Measurements from ENCODE around the gene MRPS34.

The MRPS34 gene

GRCh38 chr16:1731603-1732002, 41.3 kb downstream of the MRPS34 start:
- DNase-seq (ENCODE audit: low read depth in 1 of 2, low spot score in 1 of 2): no peak

GRCh38 chr16:1731073-1731472, 41.9 kb downstream of the MRPS34 start:
- no peak for DNase-seq (ENCODE audit: low read depth in 1 of 2, low spot score in 1 of 2)

GRCh38 chr16:1729445-1729844, 43.5 kb downstream of the MRPS34 start:
- DNase-seq (ENCODE audit: low read depth in 1 of 2, low spot score in 1 of 2): no peak

- DNase-seq (ENCODE audit: low read depth in 1 of 2, low spot score in 1 of 2): no peak
Observed at GRCh38 chr16:1729026-1729425, 43.9 kb downstream of the MRPS34 start.

GRCh38 chr16:1727651-1728624, 45.0 kb downstream of the MRPS34 start:
- DNase-seq (ENCODE audit: low read depth in 1 of 2, low spot score in 1 of 2): no peak

- no peak for DNase-seq (ENCODE audit: low read depth in 1 of 2, low spot score in 1 of 2)
Observed at GRCh38 chr16:1726661-1727502, 46.1 kb downstream of the MRPS34 start.

GRCh38 chr16:1724491-1724890, 48.4 kb downstream of the MRPS34 start:
- DNase-seq (ENCODE audit: low read depth in 1 of 2, low spot score in 1 of 2): no peak

GRCh38 chr16:1723450-1724147, 49.3 kb downstream of the MRPS34 start:
- DNase-seq (ENCODE audit: low read depth in 1 of 2, low spot score in 1 of 2): no peak
